SK-N-SH (cell line): ENCODE results near the gene HEY2.

Experiments
- MXI1 ChIP-seq: IDR thresholded peaks from 2 replicates; pipeline ENCODE4 v1.6.1; 2012; ENCODE audit warnings: mild to moderate bottlenecking, low read depth, low read length, improper control_type of control experiment
- POLR2AphosphoS5 ChIP-seq: IDR thresholded peaks from 2 replicates; pipeline ENCODE4 v1.6.1; 2012; ENCODE audit warnings: low read depth, low read length
- RXRA ChIP-seq: IDR thresholded peaks from 2 replicates; pipeline ENCODE4 v1.4.0; 2012; ENCODE audit warnings: low read depth, mild to moderate bottlenecking, borderline replicate concordance
- TAF1 ChIP-seq: IDR thresholded peaks from 2 replicates; pipeline ENCODE4 v1.6.1; 2012; ENCODE audit warnings: low read depth, mild to moderate bottlenecking, low read length, moderate library complexity, borderline replicate concordance
- TF ChIP-seq, protein P1 (sequence below): fragments of 200-600 bp; sonication (generic); IDR thresholded peaks from 2 replicates; pipeline ENCODE4 v1.6.1; 2017; ENCODE audit warnings: antibody characterized with exemption, mild to moderate bottlenecking, moderate library complexity

DNA sequence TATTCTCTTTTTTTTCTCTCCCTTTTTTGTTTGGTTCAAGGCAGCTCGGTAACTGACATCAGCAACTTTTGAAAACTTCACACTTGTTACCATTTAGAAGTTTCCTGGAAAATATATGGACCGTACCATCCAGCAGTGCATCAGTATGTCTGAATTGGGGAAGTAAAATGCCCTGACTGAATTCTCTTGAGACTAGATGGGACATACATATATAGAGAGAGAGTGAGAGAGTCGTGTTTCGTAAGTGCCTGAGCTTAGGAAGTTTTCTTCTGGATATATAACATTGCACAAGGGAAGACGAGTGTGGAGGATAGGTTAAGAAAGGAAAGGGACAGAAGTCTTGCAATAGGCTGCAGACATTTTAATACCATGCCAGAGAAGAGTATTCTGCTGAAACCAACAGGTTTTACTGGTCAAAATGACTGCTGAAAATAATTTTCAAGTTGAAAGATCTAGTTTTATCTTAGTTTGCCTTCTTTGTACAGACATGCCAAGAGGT, 10.6 kb downstream of the HEY2 start:
- TF ChIP-seq MXI1 (no peak), RXRA (no peak), TAF1 (no peak), POLR2AphosphoS5 (no peak)
- TF ChIP-seq, protein P1, sequence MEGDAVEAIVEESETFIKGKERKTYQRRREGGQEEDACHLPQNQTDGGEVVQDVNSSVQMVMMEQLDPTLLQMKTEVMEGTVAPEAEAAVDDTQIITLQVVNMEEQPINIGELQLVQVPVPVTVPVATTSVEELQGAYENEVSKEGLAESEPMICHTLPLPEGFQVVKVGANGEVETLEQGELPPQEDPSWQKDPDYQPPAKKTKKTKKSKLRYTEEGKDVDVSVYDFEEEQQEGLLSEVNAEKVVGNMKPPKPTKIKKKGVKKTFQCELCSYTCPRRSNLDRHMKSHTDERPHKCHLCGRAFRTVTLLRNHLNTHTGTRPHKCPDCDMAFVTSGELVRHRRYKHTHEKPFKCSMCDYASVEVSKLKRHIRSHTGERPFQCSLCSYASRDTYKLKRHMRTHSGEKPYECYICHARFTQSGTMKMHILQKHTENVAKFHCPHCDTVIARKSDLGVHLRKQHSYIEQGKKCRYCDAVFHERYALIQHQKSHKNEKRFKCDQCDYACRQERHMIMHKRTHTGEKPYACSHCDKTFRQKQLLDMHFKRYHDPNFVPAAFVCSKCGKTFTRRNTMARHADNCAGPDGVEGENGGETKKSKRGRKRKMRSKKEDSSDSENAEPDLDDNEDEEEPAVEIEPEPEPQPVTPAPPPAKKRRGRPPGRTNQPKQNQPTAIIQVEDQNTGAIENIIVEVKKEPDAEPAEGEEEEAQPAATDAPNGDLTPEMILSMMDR: no peak
